IMR-90 (cell line): ENCODE data around the gene CNTNAP1. TPM values are rescaled to one million over a fixed set of nuclear protein-coding genes. Genes with fewer than 3 reads are reported as not detected.

ENCODE experiments used
- ATAC-seq: fragments of 200-7000 bp; cut with Tn5 transposase; 2 replicates; pipeline ENCODE4 v1.9.1; 2020; ENCODE audit warnings: low read depth, mild to moderate bottlenecking, moderate library complexity
- BruUV-seq: library from RNA; stranded (reverse); fragments of 400-500 nt; replicated peaks from 2 replicates; lab custom pipeline; 2021; lab: Mats Ljungman, UMichigan
- CTCF ChIA-PET: fragments of 300-600 bp; formaldehyde crosslinking; extraction: SDS; loops from one replicate; lab custom pipeline; 2021; ENCODE audit warnings: antibody characterized with exemption; lab: Yijun Ruan, JAX
- POLR2A ChIA-PET: fragments of 300-600 bp; sonication (Branson Sonifier 250); formaldehyde crosslinking; loops from one replicate; lab custom pipeline; 2022; ENCODE audit warnings: antibody characterized with exemption; ENCODE audit not compliant: unreplicated experiment; lab: Charles Lee
- DNase-seq: peaks from one replicate; pipeline ENCODE4 v3.0.0; 2013
- H2AFZ ChIP-seq: replicated peaks from 2 replicates; pipeline ENCODE3; 2013; ENCODE audit warnings: low read length, mild to moderate bottlenecking; ENCODE audit not compliant: poor library complexity
- H2AK5ac ChIP-seq: 2 replicates; pipeline ENCODE4 v1.6.1; 2013; ENCODE audit warnings: low read depth, low read length, inconsistent platforms
- H2AK9ac ChIP-seq: replicated peaks from 2 replicates; pipeline ENCODE3; 2013; ENCODE audit warnings: mild to moderate bottlenecking, low read depth, low read length, moderate library complexity; ENCODE audit not compliant: poor library complexity
- H2BK120ac ChIP-seq: 2 replicates; pipeline ENCODE4 v1.6.1; 2013; ENCODE audit warnings: low read depth, low read length, inconsistent platforms
- H2BK15ac ChIP-seq: 3 replicates; pipeline ENCODE4 v1.6.1; 2013; ENCODE audit warnings: low read depth, low read length, inconsistent platforms
- H2BK20ac ChIP-seq: 2 replicates; pipeline ENCODE4 v1.6.1; 2013; ENCODE audit warnings: low read depth, mild to moderate bottlenecking, inconsistent platforms, low read length, moderate library complexity
- H2BK5ac ChIP-seq: 2 replicates; pipeline ENCODE4 v1.6.1; 2013; ENCODE audit warnings: mild to moderate bottlenecking, low read depth, low read length, inconsistent platforms; ENCODE audit not compliant: poor library complexity, severe bottlenecking
- H3K14ac ChIP-seq: replicated peaks from 2 replicates; pipeline ENCODE4 v1.6.1; 2013; ENCODE audit warnings: low read depth, low read length, inconsistent platforms
- H3K18ac ChIP-seq: 2 replicates; pipeline ENCODE4 v1.6.1; 2013; ENCODE audit warnings: low read depth, low read length, control low read depth
- H3K23ac ChIP-seq: 2 replicates; pipeline ENCODE4 v1.6.1; 2013; ENCODE audit warnings: low read depth, low read length, inconsistent platforms
- H3K27ac ChIP-seq: 2 replicates; pipeline ENCODE4 v1.5.1; 2013; ENCODE audit warnings: mild to moderate bottlenecking, control low read depth, low read length; ENCODE audit not compliant: insufficient read depth
- H3K27me3 ChIP-seq: 2 replicates; pipeline ENCODE4 v1.6.1; 2013; ENCODE audit warnings: low read length; ENCODE audit not compliant: control insufficient read depth, insufficient read depth
- H3K36me3 ChIP-seq: 2 replicates; pipeline ENCODE4 v1.6.1; 2013; ENCODE audit warnings: low read length, mixed read lengths; ENCODE audit not compliant: control insufficient read depth, insufficient read depth
- H3K4ac ChIP-seq: 2 replicates; pipeline ENCODE4 v1.6.1; 2013; ENCODE audit warnings: low read depth, low read length, inconsistent platforms
- H3K4me1 ChIP-seq: 2 replicates; pipeline ENCODE4 v1.6.1; 2013; ENCODE audit warnings: low read length, mixed read lengths; ENCODE audit not compliant: control insufficient read depth, insufficient read depth
- H3K4me2 ChIP-seq: 2 replicates; pipeline ENCODE4 v1.6.1; 2013; ENCODE audit warnings: low read depth, mild to moderate bottlenecking, control low read depth, low read length, moderate library complexity
- H3K4me3 ChIP-seq: 2 replicates; pipeline ENCODE4 v1.5.1; 2013; ENCODE audit warnings: low read depth, mild to moderate bottlenecking, control low read depth, low read length, moderate library complexity; ENCODE audit not compliant: insufficient read depth
- H3K56ac ChIP-seq: 2 replicates; pipeline ENCODE4 v1.6.1; 2013; ENCODE audit warnings: low read length, inconsistent platforms; ENCODE audit not compliant: insufficient read depth; ENCODE audit errors: extremely low read depth
- H3K79me1 ChIP-seq, 2 experiments: 2 replicates each; pipeline ENCODE4 v1.6.1; 2013; ENCODE audit warnings: low read length in 2 of 2, inconsistent platforms in 1 of 2, low read depth in 1 of 2
- H3K9ac ChIP-seq: 2 replicates; pipeline ENCODE4 v1.6.1; 2013; ENCODE audit warnings: low read depth, low read length, control low read depth
- H3K9me1 ChIP-seq: 2 replicates; pipeline ENCODE4 v1.6.1; 2013; ENCODE audit warnings: low read length, inconsistent platforms; ENCODE audit not compliant: insufficient read depth
- H3K9me3 ChIP-seq: 2 replicates; pipeline ENCODE4 v1.6.1; 2013; ENCODE audit warnings: low read length; ENCODE audit not compliant: control insufficient read depth, insufficient read depth
- H4K20me1 ChIP-seq: 2 replicates; pipeline ENCODE4 v1.6.1; 2013; ENCODE audit warnings: low read length, inconsistent platforms; ENCODE audit not compliant: insufficient read depth
- H4K5ac ChIP-seq: 2 replicates; pipeline ENCODE4 v1.6.1; 2013; ENCODE audit warnings: mild to moderate bottlenecking, low read depth, low read length, control low read depth
- H4K8ac ChIP-seq, 2 experiments: 2 replicates each; pipeline ENCODE4 v1.6.1; 2013; ENCODE audit warnings: low read depth in 2 of 2, low read length in 2 of 2, control low read depth in 1 of 2, inconsistent platforms in 1 of 2
- H4K91ac ChIP-seq: 2 replicates; pipeline ENCODE4 v1.6.1; 2013; ENCODE audit warnings: low read depth, low read length, inconsistent platforms; ENCODE audit not compliant: insufficient read depth
- CEBPB ChIP-seq: IDR thresholded peaks from 2 replicates; pipeline ENCODE4 v1.6.1; 2012; ENCODE audit warnings: low read depth, low read length, improper control_type of control experiment
- CHD1 ChIP-seq: IDR thresholded peaks from 2 replicates; pipeline ENCODE4 v1.6.1; 2012; ENCODE audit warnings: low read depth, low read length, improper control_type of control experiment
- FOS ChIP-seq: fragments of 150-350 bp; IDR thresholded peaks from 2 replicates; pipeline ENCODE4 v1.6.1; 2016; ENCODE audit warnings: low read depth, low read length
- MAFK ChIP-seq: IDR thresholded peaks from 2 replicates; pipeline ENCODE4 v1.6.1; 2012; ENCODE audit warnings: low read depth, low read length, improper control_type of control experiment
- MAZ ChIP-seq: IDR thresholded peaks from 2 replicates; pipeline ENCODE4 v1.6.1; 2012; ENCODE audit warnings: low read depth, mild to moderate bottlenecking, low read length, improper control_type of control experiment, moderate library complexity, borderline replicate concordance
- POLR2A ChIP-seq: IDR thresholded peaks from 2 replicates; pipeline ENCODE4 v1.6.1; 2012; ENCODE audit warnings: mild to moderate bottlenecking, low read depth, low read length
- RCOR1 ChIP-seq: IDR thresholded peaks from 2 replicates; pipeline ENCODE4 v1.6.1; 2012; ENCODE audit warnings: mild to moderate bottlenecking, low read length, improper control_type of control experiment; ENCODE audit not compliant: insufficient replicate concordance
- RFX5 ChIP-seq: IDR thresholded peaks from 2 replicates; pipeline ENCODE4 v1.8.0; 2012; ENCODE audit warnings: low read depth, mild to moderate bottlenecking, low read length, moderate library complexity
- SMC3 ChIP-seq: fragments of 150-350 bp; IDR thresholded peaks from 2 replicates; pipeline ENCODE4 v1.6.1; 2016; ENCODE audit warnings: low read depth, mild to moderate bottlenecking, antibody characterized with exemption, low read length, moderate library complexity
- WGBS, 2 experiments: methylation state at CpG; one replicate each; pipeline versions ENCODE4 v1.1.5 to v1.1.7; 2013; ENCODE audit warnings: missing lambda C conversion rate in 2 of 2; ENCODE audit not compliant: insufficient read length in 1 of 2; ENCODE audit errors: extremely low coverage in 2 of 2; 5-methylcytosine and 5-hydroxymethylcytosine counted together
- dilution Hi-C: fragments of 300-500 bp; cut with HindIII; formaldehyde crosslinking; loops from one replicate; pipeline ENCODE4 v1.14.3; 2018; ENCODE audit warnings: low sequenced_read_pairs; ENCODE audit not compliant: unreplicated experiment
- in situ Hi-C: fragments of 300-500 bp; cut with MboI; formaldehyde crosslinking; loops from 3 replicates; pipeline ENCODE4 v1.14.3; 2019; ENCODE audit warnings: low sequenced_read_pairs, inconsistent platforms, mixed read lengths
- intact Hi-C: fragments of 100-400 bp; cut with micrococcal nuclease; formaldehyde crosslinking; loops from 2 replicates; pipeline ENCODE4 v1.10.0; 2022
- polyA plus RNA-seq, 3 experiments: library from polyadenylated mRNA; depleted of rRNA; stranded (reverse); fragments of >200 nt; gene quantifications; 2 replicates each; pipeline ENCODE4 v1.2.3, GENCODE V29; 2012; ENCODE audit warnings: low replicate concordance in 1 of 3
- total RNA-seq: library from RNA; depleted of rRNA; stranded (reverse); fragments of >200 nt; gene quantifications from 2 replicates; pipeline ENCODE4 v1.2.3, GENCODE V29; 2012
- TF ChIP-seq, protein P1 (sequence below): conservative IDR thresholded peaks from 2 replicates; pipeline ENCODE4 v1.5.1; 2012; ENCODE audit warnings: mild to moderate bottlenecking, low read depth, low read length, improper control_type of control experiment

CNTNAP1 gene
- total and polyA plus RNA-seq, 2 of the 4 experiments (the other 2 are of a cell fraction) = 12.2 to 72.2 TPM

DNA sequence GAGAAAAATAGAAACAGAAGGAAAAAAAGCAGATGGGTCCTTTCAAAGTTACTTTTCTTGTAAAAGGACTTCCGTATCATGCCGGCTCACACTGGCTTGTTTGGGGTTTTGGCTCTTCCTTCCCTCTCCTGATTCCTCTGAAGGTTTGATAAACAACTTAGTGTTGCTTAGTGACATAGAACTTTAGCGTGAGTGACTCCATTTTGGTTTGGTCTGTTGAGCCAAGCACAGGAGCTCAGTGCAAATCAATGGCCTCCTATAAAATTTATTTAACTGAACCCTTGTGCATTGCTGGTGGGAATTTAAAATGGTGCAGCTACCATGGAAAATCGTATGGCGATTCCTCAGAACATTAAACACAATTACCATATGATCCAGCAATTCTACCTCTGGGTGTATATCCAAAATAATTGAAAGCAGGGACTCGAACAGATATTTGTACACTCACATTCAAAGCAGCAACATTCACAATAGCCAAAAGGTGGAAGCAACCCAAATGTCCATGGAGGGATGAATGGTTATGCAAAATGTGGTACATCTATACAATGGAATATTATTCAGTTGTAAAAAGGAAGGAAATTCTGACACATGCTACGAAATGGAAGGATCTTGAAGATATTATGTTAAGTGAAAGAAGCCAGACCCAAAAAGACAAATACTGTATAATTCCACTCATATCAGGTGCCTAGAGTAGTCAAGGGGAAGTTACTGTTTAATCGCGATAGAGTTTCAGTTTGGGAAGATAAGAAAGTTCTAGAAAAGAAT, 24.3 kb upstream of the CNTNAP1 start:
- no TSS peak for BruUV-seq
- Histone ChIP-seq H3K9ac (no peak overlapping the region), H3K4me3 (no peak overlapping the region), H2BK15ac (no peak overlapping the region), H3K23ac (no peak overlapping the region), H2BK5ac (no peak overlapping the region), H4K8ac (peak overlapping the region in 1 of 2 experiments; percentile 77; a peak in 1 of 4 replicates), H4K20me1 (no peaks in the 10 kb centered on the region), H3K9me3 (no peaks in the 10 kb centered on the region), H3K9me1 (peaks cover 15% of the 10 kb centered on the region), H4K91ac (no peak overlapping the region), H3K4ac (no peak overlapping the region), H2BK20ac (no peak overlapping the region), H3K18ac (no peak overlapping the region), H3K4me2 (no peak overlapping the region), H3K27ac (no peak overlapping the region), H3K79me1 (peaks cover 4 to 24% of the 10 kb centered on the region in 2 experiments; a peak in 2 of 4 replicates), H2BK120ac (no peak overlapping the region), H4K5ac (no peak overlapping the region), H3K36me3 (peaks cover 5% of the 10 kb centered on the region; the same call in 1 of the 2 replicates), H3K56ac (no peak overlapping the region), H3K4me1 (peaks cover 11% of the 10 kb centered on the region), H3K27me3 (peaks cover 7% of the 10 kb centered on the region), H2AK9ac (no peak overlapping the region), H2AK5ac (no peak overlapping the region), H2AFZ (no peak overlapping the region), H3K14ac (no peak overlapping the region)
- ChIA-PET POLR2A (no interaction called here), CTCF (no interaction called here)
- intact Hi-C loops (loop anchor here (5.0 kb wide), 1 partner anchor 51 kb away; the partner anchor contains the start of genes RETREG3 and TUBG1), in situ Hi-C loops (no loop called here), dilution Hi-C loops (no loop called here)
- DNase-seq (no peak), ATAC-seq (no peak)
- no CpG with 5 or more reads among the region's 9 CpGs for WGBS, 2 experiments
- TF ChIP-seq RCOR1 (no peak), CHD1 (no peak), CEBPB (no peak), MAFK (no peak), RFX5 (no peak), FOS (no peak), MAZ (no peak), POLR2A (no peak), SMC3 (no peak)
- TF ChIP-seq, protein P1, sequence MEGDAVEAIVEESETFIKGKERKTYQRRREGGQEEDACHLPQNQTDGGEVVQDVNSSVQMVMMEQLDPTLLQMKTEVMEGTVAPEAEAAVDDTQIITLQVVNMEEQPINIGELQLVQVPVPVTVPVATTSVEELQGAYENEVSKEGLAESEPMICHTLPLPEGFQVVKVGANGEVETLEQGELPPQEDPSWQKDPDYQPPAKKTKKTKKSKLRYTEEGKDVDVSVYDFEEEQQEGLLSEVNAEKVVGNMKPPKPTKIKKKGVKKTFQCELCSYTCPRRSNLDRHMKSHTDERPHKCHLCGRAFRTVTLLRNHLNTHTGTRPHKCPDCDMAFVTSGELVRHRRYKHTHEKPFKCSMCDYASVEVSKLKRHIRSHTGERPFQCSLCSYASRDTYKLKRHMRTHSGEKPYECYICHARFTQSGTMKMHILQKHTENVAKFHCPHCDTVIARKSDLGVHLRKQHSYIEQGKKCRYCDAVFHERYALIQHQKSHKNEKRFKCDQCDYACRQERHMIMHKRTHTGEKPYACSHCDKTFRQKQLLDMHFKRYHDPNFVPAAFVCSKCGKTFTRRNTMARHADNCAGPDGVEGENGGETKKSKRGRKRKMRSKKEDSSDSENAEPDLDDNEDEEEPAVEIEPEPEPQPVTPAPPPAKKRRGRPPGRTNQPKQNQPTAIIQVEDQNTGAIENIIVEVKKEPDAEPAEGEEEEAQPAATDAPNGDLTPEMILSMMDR = no peak
